ENCODE results near the gene TNS4. TPM values are rescaled to one million over a fixed set of nuclear protein-coding genes. Genes with fewer than 3 reads are reported as not detected.

Gene TNS4
- total RNA-seq, 1 experiment from 2014 or later: 0.40 TPM

- DNase-seq (ENCODE audit: low read depth): peak; percentile 46
These were observed 64.2 kb downstream of the TNS4 start for GRCh38 chr17:40437095-40437732.

DNA sequence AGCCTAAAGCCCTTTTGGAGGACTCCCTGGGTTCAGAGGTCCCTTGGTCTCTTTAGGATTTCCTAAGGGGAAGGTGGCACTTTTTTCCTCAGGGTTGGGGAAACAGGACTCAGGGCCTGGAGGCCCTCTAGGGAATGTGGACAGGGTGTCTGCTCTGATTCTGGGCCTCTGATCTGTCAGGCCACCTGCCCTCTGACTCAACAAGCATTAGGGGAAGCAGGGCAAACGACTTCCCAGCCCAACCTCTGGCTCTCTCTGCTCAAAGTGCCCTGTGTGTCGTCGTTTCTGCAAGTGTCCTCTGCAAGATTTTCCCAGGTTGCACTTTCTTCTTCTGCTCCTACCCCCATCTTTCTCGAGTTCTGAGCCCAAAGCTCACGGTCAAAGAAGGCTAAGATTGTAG, 64.8 kb downstream of the TNS4 start:
- no peak for DNase-seq (ENCODE audit: low read depth)

- DNase-seq (ENCODE audit: low read depth): peak; percentile 41
These were observed 67.6 kb downstream of the TNS4 start for GRCh38 chr17:40433551-40434415.

DNA sequence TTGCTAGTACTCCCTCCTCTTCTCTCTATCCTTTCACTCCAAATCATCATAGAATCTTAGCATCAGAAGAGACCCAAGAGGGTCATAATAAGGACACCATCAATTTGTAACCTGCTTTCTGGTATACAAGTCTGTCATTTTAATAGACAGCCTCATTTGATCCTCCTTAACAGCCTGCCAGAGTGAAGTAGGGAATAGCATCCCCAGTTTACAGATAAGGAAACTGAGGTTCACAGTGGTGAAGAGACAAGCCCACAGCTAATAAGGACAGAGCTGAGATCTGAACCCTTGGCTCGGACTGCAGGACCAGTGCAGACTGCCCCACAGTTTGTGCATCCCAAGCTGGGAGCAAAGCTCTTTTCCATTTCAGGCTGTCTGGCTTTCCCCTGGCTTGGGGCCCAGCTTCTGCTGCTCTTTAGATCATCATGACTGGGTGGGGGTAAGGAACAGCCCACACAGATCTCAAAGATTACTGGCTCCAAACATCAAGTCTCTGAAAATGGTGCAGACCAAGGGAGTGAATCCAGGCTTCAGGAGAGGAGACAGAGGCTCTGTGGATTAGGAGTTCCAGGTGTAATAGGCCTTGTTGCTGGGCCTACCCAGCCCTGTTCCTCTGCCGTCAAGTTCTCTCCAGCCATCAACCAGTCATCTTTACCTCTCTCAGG, 68.4 kb downstream of the TNS4 start:
- DNase-seq (ENCODE audit: low read depth): peak; percentile 39

- DNase-seq (ENCODE audit: low read depth): no peak
These were observed 70.2 kb downstream of the TNS4 start for GRCh38 chr17:40431231-40431602.

- DNase-seq (ENCODE audit: low read depth): no peak
These were observed 70.9 kb downstream of the TNS4 start for GRCh38 chr17:40430272-40431230.

DNA sequence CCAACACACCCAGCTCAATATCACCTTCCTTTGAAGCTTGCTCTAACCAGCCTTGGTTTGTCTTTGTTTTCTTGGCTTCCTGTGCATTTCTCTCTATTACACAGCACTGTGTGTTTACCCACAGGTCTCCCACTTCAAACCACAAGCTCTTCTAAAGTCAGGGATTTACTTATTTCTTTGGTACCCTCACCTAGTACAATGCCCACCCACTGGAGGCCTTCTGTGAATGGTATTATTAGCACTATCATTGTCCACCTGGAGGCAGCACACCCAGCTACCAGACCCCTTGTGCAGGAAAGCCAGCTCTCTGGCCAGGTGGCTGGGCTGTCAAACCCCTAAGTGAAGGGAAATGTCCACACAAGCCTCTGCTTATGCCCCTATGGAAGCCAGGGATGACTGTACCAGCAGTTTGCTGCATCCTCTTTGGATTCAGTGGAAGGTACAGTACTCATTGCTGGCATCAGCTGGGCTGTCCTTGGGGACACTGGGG, 74.4 kb downstream of the TNS4 start:
- DNase-seq (ENCODE audit: low read depth): no peak

Other genes starting within 250 kb of the TNS4 start
- gene CDC6, start 213.7 kb downstream of the TNS4 start, total RNA-seq (2014; rRNA removed; shearing (Covaris generic)): 124 and 145 TPM in 2 replicates
- gene RARA, start 192.4 kb downstream of the TNS4 start, total RNA-seq (2014; rRNA removed; shearing (Covaris generic)): 15.6 and 19.9 TPM in 2 replicates
- not detected in 2 replicates for gene GJD3, start 136.9 kb downstream of the TNS4 start, total RNA-seq (2014; rRNA removed; shearing (Covaris generic))
- 372 and 402 TPM in 2 replicates for gene TOP2A, start 83.7 kb downstream of the TNS4 start, total RNA-seq (2014; rRNA removed; shearing (Covaris generic))
- 67.4 and 68.8 TPM in 2 replicates for gene IGFBP4, start 58.2 kb downstream of the TNS4 start, total RNA-seq (2014; rRNA removed; shearing (Covaris generic))
- gene CCR7, start 63.8 kb upstream of the TNS4 start, total RNA-seq (2014; rRNA removed; shearing (Covaris generic)): not detected in 2 replicates
- gene SMARCE1, start 146.2 kb upstream of the TNS4 start, total RNA-seq (2014; rRNA removed; shearing (Covaris generic)): 122 and 126 TPM in 2 replicates
- gene KRT222, start 163.6 kb upstream of the TNS4 start, total RNA-seq (2014; rRNA removed; shearing (Covaris generic)): not detected in 2 replicates
- not detected in 2 replicates for gene KRT24, start 202.1 kb upstream of the TNS4 start, total RNA-seq (2014; rRNA removed; shearing (Covaris generic))

Data from Daoy (cell line).